Measurements from ENCODE around the gene MRPS15. TPM values are rescaled to one million over a fixed set of nuclear protein-coding genes. Genes with fewer than 3 reads are reported as not detected.

MRPS15 gene
- total and polyA plus RNA-seq, 8 donors = 48.9 to 84.2 (median 57.5) TPM

- intact Hi-C loops (cut with DNase I) = no loop called here
- peak overlapping the region; percentile 13 to 45 for H3K27ac ChIP-seq
- TF ChIP-seq CTCF (IDR thresholded peaks at IDR 0.05) = no peak
- H3K4me1 ChIP-seq = peaks cover 3 to 22% of the 10 kb centered on the region in 2 donors
- H3K9me3 ChIP-seq = no peaks in the 10 kb centered on the region
- no peak overlapping the region for H3K4me3 ChIP-seq
- H3K36me3 ChIP-seq = no peaks in the 10 kb centered on the region
- H3K27me3 ChIP-seq = no peaks in the 10 kb centered on the region
- no peak for DNase-seq
- ATAC-seq = no peak
Observed at GRCh38 chr1:36446271-36446670, 17.9 kb downstream of the MRPS15 start.

- H3K4me1 ChIP-seq = peaks cover 3 to 13% of the 10 kb centered on the region in 2 donors
- H3K4me3 ChIP-seq = no peak overlapping the region
- intact Hi-C loops (cut with DNase I) = no loop called here
- no peak for TF ChIP-seq CTCF (IDR thresholded peaks at IDR 0.05)
- no peak for ATAC-seq
- no peak for DNase-seq
- no peaks in the 10 kb centered on the region for H3K27me3 ChIP-seq
- H3K9me3 ChIP-seq = no peaks in the 10 kb centered on the region
- H3K27ac ChIP-seq = no peak overlapping the region
- H3K36me3 ChIP-seq = no peaks in the 10 kb centered on the region
Observed at GRCh38 chr1:36443297-36443696, 20.9 kb downstream of the MRPS15 start.

GRCh38 chr1:36442337-36442736 is 21.8 kb downstream of the MRPS15 start:
- Histone ChIP-seq H3K36me3 (no peaks in the 10 kb centered on the region), H3K4me3 (no peak overlapping the region), H3K9me3 (no peaks in the 10 kb centered on the region), H3K4me1 (peaks cover 3 to 10% of the 10 kb centered on the region in 2 donors), H3K27ac (no peak overlapping the region), H3K27me3 (no peaks in the 10 kb centered on the region)
- ATAC-seq (no peak), DNase-seq (no peak)
- TF ChIP-seq CTCF (IDR thresholded peaks at IDR 0.05) = no peak
- intact Hi-C loops (cut with DNase I) = no loop called here

- Histone ChIP-seq H3K36me3 (no peaks in the 10 kb centered on the region), H3K4me3 (no peak overlapping the region), H3K9me3 (no peaks in the 10 kb centered on the region), H3K27me3 (no peaks in the 10 kb centered on the region), H3K27ac (peak overlapping the region in 1 of 2 donors; percentile 19), H3K4me1 (peaks cover 0 to 3% of the 10 kb centered on the region in 2 donors)
- ATAC-seq (peak; percentile 15), DNase-seq (no peak)
- no peak for TF ChIP-seq CTCF (IDR thresholded peaks at IDR 0.05)
- intact Hi-C loops (cut with DNase I) = no loop called here
Observed at GRCh38 chr1:36440646-36441045, 23.5 kb downstream of the MRPS15 start.

GRCh38 chr1:36440044-36440443 is 24.1 kb downstream of the MRPS15 start:
- DNase-seq (no peak), ATAC-seq (peak; percentile 74)
- H3K4me3 ChIP-seq = no peak overlapping the region
- H3K4me1 ChIP-seq = peaks cover 0 to 3% of the 10 kb centered on the region in 2 donors
- peak overlapping the region in 1 of 2 donors; percentile 19 for H3K27ac ChIP-seq
- TF ChIP-seq CTCF (IDR thresholded peaks at IDR 0.05) = no peak
- H3K9me3 ChIP-seq = no peaks in the 10 kb centered on the region
- H3K36me3 ChIP-seq = no peaks in the 10 kb centered on the region
- no peaks in the 10 kb centered on the region for H3K27me3 ChIP-seq
- intact Hi-C loops (cut with DNase I) = no loop called here

All from left lung (tissue), 10 donors.